WERI-Rb-1 (cell line): ENCODE results near the gene APH1B.

Source experiments
- DNase-seq: peaks from one replicate; pipeline ENCODE4 v3.0.0-alpha.2; 2020
- H3K27ac ChIP-seq: fragments of 250-450 bp; sonication (Bioruptor Pico); 2 replicates; pipeline ENCODE4 v1.5.1; 2020; ENCODE audit warnings: mild to moderate bottlenecking, moderate library complexity
- H3K27me3 ChIP-seq: fragments of 250-450 bp; sonication (Bioruptor Pico); 2 replicates; pipeline ENCODE4 v1.5.1; 2021; ENCODE audit warnings: mild to moderate bottlenecking, low read depth, moderate library complexity; ENCODE audit not compliant: insufficient read depth, severe bottlenecking
- H3K36me3 ChIP-seq: fragments of 250-450 bp; sonication (Bioruptor Pico); 2 replicates; pipeline ENCODE4 v1.5.1; 2020; ENCODE audit warnings: mild to moderate bottlenecking, moderate library complexity
- H3K4me3 ChIP-seq: 2 replicates; pipeline ENCODE4 v1.5.1; 2011; ENCODE audit warnings: low read depth, mild to moderate bottlenecking, control low read depth, low read length
- H3K9me3 ChIP-seq: fragments of 250-450 bp; sonication (Bioruptor Pico); 2 replicates; pipeline ENCODE4 v1.5.1; 2021; ENCODE audit warnings: mild to moderate bottlenecking, moderate library complexity; ENCODE audit not compliant: severe bottlenecking
- TF ChIP-seq, protein P1 (sequence below): IDR thresholded peaks from 2 replicates; pipeline ENCODE4 v1.5.1; 2011; ENCODE audit warnings: low read depth, mild to moderate bottlenecking, control low read depth, inconsistent platforms, low read length

Gene APH1B

DNA sequence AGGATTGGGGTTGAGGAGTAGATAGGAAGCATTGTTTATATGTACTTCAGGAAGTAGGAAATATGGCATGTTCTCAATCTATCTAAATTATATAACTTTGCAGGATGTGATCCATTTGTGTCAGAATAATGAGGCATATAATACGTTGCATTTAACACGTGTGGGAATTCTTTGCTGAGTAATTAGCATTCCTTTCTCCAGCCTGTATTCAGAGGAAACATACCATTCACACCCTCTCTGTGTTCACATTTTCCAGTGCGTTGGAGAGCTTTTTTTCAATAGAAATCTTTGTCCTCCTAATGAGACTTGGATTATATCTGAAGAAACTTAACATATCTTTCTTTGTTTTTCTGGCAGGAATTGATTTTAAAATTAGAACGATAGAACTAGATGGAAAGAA, 33.0 kb upstream of the APH1B start:
- DNase-seq, result no peak
- H3K36me3 ChIP-seq, result peaks cover 3% of the 10 kb centered on the region

DNA sequence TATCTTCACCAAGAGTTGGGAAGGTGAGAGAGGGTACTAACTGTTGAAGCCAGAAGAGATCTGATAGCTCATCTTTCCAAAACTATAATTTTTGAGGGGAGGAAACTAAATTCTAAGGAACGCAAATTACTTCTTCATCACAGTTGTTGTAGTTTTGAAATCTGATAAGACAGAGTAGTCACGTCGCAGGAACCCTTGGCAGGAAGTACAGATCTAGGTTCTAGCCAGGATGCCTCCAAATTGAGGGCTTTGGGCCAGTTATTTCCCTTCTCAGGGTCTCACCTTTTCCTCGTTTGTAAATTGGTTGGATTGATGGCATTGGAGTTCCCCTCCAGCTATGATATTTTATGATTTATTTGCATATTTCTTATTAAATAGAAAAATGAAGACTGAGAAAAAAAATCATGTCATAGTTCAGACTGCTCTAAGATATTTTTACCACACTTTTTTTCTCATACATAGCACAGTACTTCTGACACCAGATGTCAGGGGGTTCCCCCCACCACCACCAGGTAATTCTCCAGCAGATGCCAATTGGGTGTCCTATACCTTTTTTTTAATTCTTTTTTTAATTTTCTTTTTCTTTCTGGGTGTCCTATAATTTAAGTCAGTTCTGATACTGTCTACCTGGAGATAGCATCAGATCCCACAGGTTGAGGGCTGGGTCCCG, 32.3 kb upstream of the APH1B start:
- Histone ChIP-seq H3K9me3 (no peaks in the 10 kb centered on the region), H3K4me3 (no peak overlapping the region)
- TF ChIP-seq, protein P1, sequence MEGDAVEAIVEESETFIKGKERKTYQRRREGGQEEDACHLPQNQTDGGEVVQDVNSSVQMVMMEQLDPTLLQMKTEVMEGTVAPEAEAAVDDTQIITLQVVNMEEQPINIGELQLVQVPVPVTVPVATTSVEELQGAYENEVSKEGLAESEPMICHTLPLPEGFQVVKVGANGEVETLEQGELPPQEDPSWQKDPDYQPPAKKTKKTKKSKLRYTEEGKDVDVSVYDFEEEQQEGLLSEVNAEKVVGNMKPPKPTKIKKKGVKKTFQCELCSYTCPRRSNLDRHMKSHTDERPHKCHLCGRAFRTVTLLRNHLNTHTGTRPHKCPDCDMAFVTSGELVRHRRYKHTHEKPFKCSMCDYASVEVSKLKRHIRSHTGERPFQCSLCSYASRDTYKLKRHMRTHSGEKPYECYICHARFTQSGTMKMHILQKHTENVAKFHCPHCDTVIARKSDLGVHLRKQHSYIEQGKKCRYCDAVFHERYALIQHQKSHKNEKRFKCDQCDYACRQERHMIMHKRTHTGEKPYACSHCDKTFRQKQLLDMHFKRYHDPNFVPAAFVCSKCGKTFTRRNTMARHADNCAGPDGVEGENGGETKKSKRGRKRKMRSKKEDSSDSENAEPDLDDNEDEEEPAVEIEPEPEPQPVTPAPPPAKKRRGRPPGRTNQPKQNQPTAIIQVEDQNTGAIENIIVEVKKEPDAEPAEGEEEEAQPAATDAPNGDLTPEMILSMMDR, result no peak

More for the DNA sequence above, 33.0 kb upstream of the APH1B start:
- no peaks in the 10 kb centered on the region for H3K27me3 ChIP-seq
- H3K4me3 ChIP-seq, result no peak overlapping the region
- no peak overlapping the region for H3K27ac ChIP-seq
- TF ChIP-seq, protein P1, result no peak
- H3K9me3 ChIP-seq, result no peaks in the 10 kb centered on the region

DNA sequence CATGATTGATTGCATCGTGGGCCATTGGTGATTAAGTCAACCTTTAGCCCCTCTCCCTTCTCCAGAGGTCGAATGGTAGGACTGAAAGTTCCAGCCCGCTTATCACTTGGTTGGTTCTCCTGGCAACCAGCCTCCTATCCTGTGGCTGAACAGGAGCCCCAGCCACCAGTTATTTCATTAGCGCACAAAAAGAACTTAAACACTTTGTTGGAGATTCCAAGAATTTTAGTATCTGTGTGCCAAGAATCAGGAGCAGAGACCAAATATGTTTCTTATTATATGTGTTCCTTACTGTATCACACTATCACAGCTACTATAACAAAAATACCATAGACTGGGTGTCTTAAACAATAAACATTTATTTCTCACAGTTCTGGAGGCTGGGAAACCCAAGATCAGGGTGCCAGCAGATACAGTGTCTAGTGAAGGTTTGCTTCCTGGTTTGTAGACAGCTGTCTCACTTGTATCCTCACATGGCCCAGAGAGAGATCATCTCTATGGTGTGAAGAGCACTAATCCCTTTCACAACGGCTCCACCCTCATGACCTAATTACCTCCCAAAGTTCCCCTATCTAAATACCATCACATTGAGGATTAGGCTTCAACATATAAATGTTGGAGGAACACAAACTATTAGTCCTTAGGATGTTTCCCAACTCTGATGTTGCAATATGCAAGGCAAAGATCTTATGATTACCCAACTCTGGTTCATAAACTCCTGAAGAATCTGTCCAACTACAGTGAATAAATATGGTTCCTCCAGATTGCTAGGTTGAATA, 30.5 kb upstream of the APH1B start:
- peak; percentile 33 for DNase-seq
- no peak overlapping the region for H3K27ac ChIP-seq
- peaks cover 3% of the 10 kb centered on the region for H3K36me3 ChIP-seq

More for the DNA sequence above, 32.3 kb upstream of the APH1B start:
- H3K36me3 ChIP-seq, result peaks cover 3% of the 10 kb centered on the region
- no peaks in the 10 kb centered on the region for H3K27me3 ChIP-seq
- no peak overlapping the region for H3K27ac ChIP-seq
- DNase-seq, result no peak

GRCh38 chr15:63250312-63250965, 27.0 kb upstream of the APH1B start:
- TF ChIP-seq, protein P1, result no peak
- Histone ChIP-seq H3K4me3 (no peak overlapping the region), H3K27ac (no peak overlapping the region), H3K27me3 (no peaks in the 10 kb centered on the region), H3K9me3 (no peaks in the 10 kb centered on the region), H3K36me3 (peaks cover 3% of the 10 kb centered on the region; the same call in 1 of the 2 replicates)
- DNase-seq, result no peak

More for the DNA sequence above, 30.5 kb upstream of the APH1B start:
- Histone ChIP-seq H3K27me3 (no peaks in the 10 kb centered on the region), H3K9me3 (no peaks in the 10 kb centered on the region), H3K4me3 (no peak overlapping the region)
- TF ChIP-seq, protein P1, result no peak

DNA sequence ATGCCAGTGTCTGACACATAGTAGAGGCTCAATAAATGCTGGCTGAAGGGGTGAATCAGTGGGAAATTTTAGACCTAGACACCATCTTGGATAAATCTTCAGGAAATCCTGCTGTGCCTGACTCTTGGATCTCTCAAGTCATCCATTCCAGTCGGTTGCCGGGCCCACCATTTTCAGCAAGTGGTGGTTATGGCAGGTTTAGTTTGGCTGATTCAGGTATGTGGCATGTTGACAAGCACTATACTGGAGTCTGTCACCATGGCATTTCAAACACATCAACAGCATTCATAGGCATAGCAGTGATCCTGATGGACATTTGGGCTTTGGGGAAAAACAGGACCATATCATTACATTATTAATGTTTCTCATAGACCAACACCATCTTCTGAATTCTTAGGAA, 25.7 kb upstream of the APH1B start:
- Histone ChIP-seq H3K36me3 (peaks cover 3% of the 10 kb centered on the region; the same call in 1 of the 2 replicates), H3K27ac (no peak overlapping the region), H3K27me3 (no peaks in the 10 kb centered on the region), H3K4me3 (no peak overlapping the region), H3K9me3 (no peaks in the 10 kb centered on the region)
- DNase-seq, result no peak
- TF ChIP-seq, protein P1, result no peak
